PC-9 (cell line): ENCODE results near the gene CEP192. TPM values are rescaled to one million over a fixed set of nuclear protein-coding genes. Genes with fewer than 3 reads are reported as not detected.

Source experiments
- BruUV-seq: library from RNA; stranded (reverse); fragments of 400-500 nt; replicated peaks from 2 replicates; lab custom pipeline; 2021; lab: Mats Ljungman, UMichigan
- CTCF ChIA-PET: fragments of 300-600 bp; sonication (Branson Sonifier 250); formaldehyde crosslinking; loops from one replicate; lab custom pipeline; 2022; ENCODE audit warnings: antibody characterized with exemption; lab: Charles Lee
- POLR2A ChIA-PET: fragments of 300-600 bp; sonication (Branson Sonifier 250); formaldehyde crosslinking; loops from one replicate; lab custom pipeline; 2022; ENCODE audit warnings: antibody characterized with exemption; ENCODE audit not compliant: unreplicated experiment; lab: Charles Lee
- DNase-seq, 2 experiments: peaks; one replicate each; pipeline versions ENCODE4 v3.0.0 to v3.0.0-alpha.2; 2015 to 2022; ENCODE audit warnings: mixed read lengths in 1 of 2
- H2AFZ ChIP-seq: fragments of 200-600 bp; sonication (generic); 2 replicates; pipeline ENCODE4 v1.8.1; 2017; ENCODE audit warnings: antibody characterized with exemption
- H3F3A ChIP-seq: fragments of 200-600 bp; sonication (generic); 2 replicates; pipeline ENCODE4 v1.8.1; 2017; ENCODE audit warnings: antibody characterized with exemption, mild to moderate bottlenecking, low read depth; ENCODE audit not compliant: insufficient read depth
- H3K27ac ChIP-seq: fragments of 200-600 bp; sonication (generic); 2 replicates; pipeline ENCODE4 v1.6.1; 2016; ENCODE audit warnings: mixed run types
- H3K27me3 ChIP-seq: fragments of 200-600 bp; sonication (generic); 2 replicates; pipeline ENCODE4 v1.6.1; 2016; ENCODE audit warnings: low read depth, mixed run types; ENCODE audit not compliant: insufficient read depth
- H3K36me3 ChIP-seq: fragments of 200-600 bp; sonication (generic); 2 replicates; pipeline ENCODE4 v1.6.1; 2016; ENCODE audit warnings: low read depth, mixed run types
- H3K4me1 ChIP-seq: fragments of 200-600 bp; sonication (generic); replicated peaks from 2 replicates; pipeline ENCODE4 v1.6.1; 2016; ENCODE audit warnings: mixed run types; ENCODE audit not compliant: insufficient read depth
- H3K4me2 ChIP-seq: fragments of 200-600 bp; sonication (generic); 2 replicates; pipeline ENCODE4 v1.6.1; 2017; ENCODE audit warnings: mixed run types
- H3K4me3 ChIP-seq: fragments of 200-600 bp; sonication (generic); 2 replicates; pipeline ENCODE4 v1.6.1; 2016; ENCODE audit warnings: mixed run types
- H3K79me2 ChIP-seq: fragments of 200-600 bp; sonication (generic); 2 replicates; pipeline ENCODE4 v1.6.1; 2017; ENCODE audit warnings: low read depth, mixed run types
- H3K9me2 ChIP-seq: fragments of 200-600 bp; sonication (generic); 2 replicates; pipeline ENCODE4 v1.8.1; 2017; ENCODE audit warnings: mild to moderate bottlenecking; ENCODE audit not compliant: insufficient read depth
- H3K9me3 ChIP-seq: fragments of 200-600 bp; sonication (generic); 2 replicates; pipeline ENCODE4 v1.8.1; 2016; ENCODE audit warnings: low read depth; ENCODE audit not compliant: insufficient read depth
- H4K20me1 ChIP-seq: fragments of 200-600 bp; sonication (generic); 2 replicates; pipeline ENCODE4 v1.8.1; 2017; ENCODE audit not compliant: insufficient read depth
- EZH2 ChIP-seq: fragments of 200-600 bp; sonication (generic); IDR thresholded peaks from 2 replicates; pipeline ENCODE4 v1.8.0; 2017; ENCODE audit warnings: antibody characterized with exemption, low read depth
- intact Hi-C: fragments of 100-400 bp; cut with micrococcal nuclease; formaldehyde crosslinking; loops from one replicate; pipeline ENCODE4 v1.10.0; 2022; ENCODE audit not compliant: unreplicated experiment
- total RNA-seq: library from RNA; stranded (reverse); gene quantifications from 2 replicates; pipeline ENCODE4 v1.2.3, GENCODE V29; 2021
- TF ChIP-seq, protein P1 (sequence below): fragments of 200-600 bp; sonication (generic); conservative IDR thresholded peaks from 2 replicates; pipeline ENCODE4 v1.6.1; 2017; ENCODE audit warnings: mixed run types, antibody characterized with exemption, mild to moderate bottlenecking, moderate library complexity

The CEP192 gene
- total RNA-seq, 1 experiment from 2014 or later = 44.9 TPM

GRCh38 chr18:13007248-13007560, 16.0 kb downstream of the CEP192 start:
- no TSS peak for BruUV-seq
- H3K9me2 ChIP-seq = no peaks in the 10 kb centered on the region
- intact Hi-C loops = no loop called here
- ChIA-PET POLR2A (no interaction called here), CTCF (no interaction called here)
- H3K36me3 ChIP-seq = peaks cover 20% of the 10 kb centered on the region; the same call in 1 of the 2 replicates
- H3K4me1 ChIP-seq = no peaks in the 10 kb centered on the region
- 0 out of 2 replicates have a peak, but pooled peaks cover 7% of the 10 kb centered on the region for H3K79me2 ChIP-seq
- no peak overlapping the region for H3K4me2 ChIP-seq
- H3K9me3 ChIP-seq = no peaks in the 10 kb centered on the region
- no peaks in the 10 kb centered on the region for H4K20me1 ChIP-seq
- H3F3A ChIP-seq = 0 out of 2 replicates have a peak, but pooled peaks cover 5% of the 10 kb centered on the region
- no peaks in the 10 kb centered on the region for H3K27me3 ChIP-seq
- H3K4me3 ChIP-seq = no peak overlapping the region
- no peak for TF ChIP-seq EZH2
- TF ChIP-seq, protein P1, sequence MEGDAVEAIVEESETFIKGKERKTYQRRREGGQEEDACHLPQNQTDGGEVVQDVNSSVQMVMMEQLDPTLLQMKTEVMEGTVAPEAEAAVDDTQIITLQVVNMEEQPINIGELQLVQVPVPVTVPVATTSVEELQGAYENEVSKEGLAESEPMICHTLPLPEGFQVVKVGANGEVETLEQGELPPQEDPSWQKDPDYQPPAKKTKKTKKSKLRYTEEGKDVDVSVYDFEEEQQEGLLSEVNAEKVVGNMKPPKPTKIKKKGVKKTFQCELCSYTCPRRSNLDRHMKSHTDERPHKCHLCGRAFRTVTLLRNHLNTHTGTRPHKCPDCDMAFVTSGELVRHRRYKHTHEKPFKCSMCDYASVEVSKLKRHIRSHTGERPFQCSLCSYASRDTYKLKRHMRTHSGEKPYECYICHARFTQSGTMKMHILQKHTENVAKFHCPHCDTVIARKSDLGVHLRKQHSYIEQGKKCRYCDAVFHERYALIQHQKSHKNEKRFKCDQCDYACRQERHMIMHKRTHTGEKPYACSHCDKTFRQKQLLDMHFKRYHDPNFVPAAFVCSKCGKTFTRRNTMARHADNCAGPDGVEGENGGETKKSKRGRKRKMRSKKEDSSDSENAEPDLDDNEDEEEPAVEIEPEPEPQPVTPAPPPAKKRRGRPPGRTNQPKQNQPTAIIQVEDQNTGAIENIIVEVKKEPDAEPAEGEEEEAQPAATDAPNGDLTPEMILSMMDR = no peak
- no peak overlapping the region for H3K27ac ChIP-seq
- DNase-seq = no peak
- no peak overlapping the region for H2AFZ ChIP-seq

DNA sequence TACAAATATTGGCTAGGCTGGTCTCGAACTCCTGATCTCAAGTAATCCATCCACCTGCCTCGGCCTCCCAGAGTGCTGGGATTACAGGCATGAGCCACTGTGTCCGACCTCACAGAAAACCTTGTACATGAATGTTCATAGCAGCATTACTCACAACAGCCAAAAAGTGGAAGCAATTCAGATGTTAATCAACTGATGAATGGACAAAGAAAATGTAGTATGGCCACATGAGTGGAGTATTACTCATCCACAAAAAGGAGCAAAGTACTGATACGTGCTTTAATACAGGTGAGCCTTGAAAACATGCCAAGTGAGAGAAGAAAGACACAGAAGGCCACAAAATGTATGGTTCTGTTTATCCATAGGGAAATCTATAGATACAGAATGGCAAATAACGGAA, 20.6 kb downstream of the CEP192 start:
- Histone ChIP-seq H2AFZ (no peak overlapping the region), H4K20me1 (peaks cover 3% of the 10 kb centered on the region; the same call in 1 of the 2 replicates), H3K9me3 (no peaks in the 10 kb centered on the region), H3K4me3 (no peak overlapping the region), H3K36me3 (peaks cover 37% of the 10 kb centered on the region), H3F3A (0 out of 2 replicates have a peak, but pooled peaks cover 5% of the 10 kb centered on the region), H3K9me2 (no peaks in the 10 kb centered on the region), H3K4me1 (no peaks in the 10 kb centered on the region), H3K27me3 (no peaks in the 10 kb centered on the region), H3K4me2 (no peak overlapping the region), H3K79me2 (no peaks in the 10 kb centered on the region), H3K27ac (no peak overlapping the region)
- intact Hi-C loops = no loop called here
- ChIA-PET POLR2A (no interaction called here), CTCF (interaction anchor here (0.5 kb wide), 1 partner anchor 41 kb away, joined by 5 read pairs; no protein-coding TSS in a partner anchor)
- TF ChIP-seq, protein P1 = no peak
- no peak for TF ChIP-seq EZH2
- no peak for DNase-seq
- BruUV-seq = no TSS peak

GRCh38 chr18:13014232-13014631, 23.1 kb downstream of the CEP192 start:
- Histone ChIP-seq H3K4me3 (no peak overlapping the region), H2AFZ (no peak overlapping the region), H4K20me1 (peaks cover 3% of the 10 kb centered on the region; the same call in 1 of the 2 replicates), H3K4me1 (no peaks in the 10 kb centered on the region), H3K9me3 (no peaks in the 10 kb centered on the region), H3K9me2 (no peaks in the 10 kb centered on the region), H3K27ac (no peak overlapping the region), H3K79me2 (no peaks in the 10 kb centered on the region), H3F3A (peaks cover 5% of the 10 kb centered on the region; the same call in 1 of the 2 replicates), H3K4me2 (no peak overlapping the region), H3K36me3 (peaks cover 32% of the 10 kb centered on the region), H3K27me3 (no peaks in the 10 kb centered on the region)
- no peak for DNase-seq
- no TSS peak for BruUV-seq
- intact Hi-C loops = no loop called here
- CTCF ChIA-PET = no interaction called here
- POLR2A ChIA-PET = no interaction called here
- TF ChIP-seq EZH2 = no peak
- TF ChIP-seq, protein P1 = no peak
